GM12878 (cell line): ENCODE results near the gene MARVELD1. TPM values are rescaled to one million over a fixed set of nuclear protein-coding genes. Genes with fewer than 3 reads are reported as not detected.
A peak's percentile ranks its signal among the peaks of the same experiment; 100 is the strongest.

Experiments used
- ATAC-seq: fragments of 200-7000 bp; cut with Tn5 transposase; 3 replicates; pipeline ENCODE4 v1.9.1; 2020; ENCODE audit warnings: mild to moderate bottlenecking, moderate library complexity
- BruUV-seq: library from RNA; stranded (reverse); fragments of 400-500 nt; replicated peaks from 2 replicates; lab custom pipeline; 2021; lab: Mats Ljungman, UMichigan
- CTCF ChIA-PET: fragments of 300-600 bp; sonication (Branson Sonifier 250); formaldehyde crosslinking; extraction: SDS; loops from one replicate; lab custom pipeline; 2021; ENCODE audit warnings: inconsistent platforms; lab: Yijun Ruan, JAX
- POLR2A ChIA-PET: fragments of 350-600 bp; formaldehyde crosslinking; extraction: SDS; loops from one replicate; lab custom pipeline; 2021; ENCODE audit warnings: inconsistent platforms; lab: Charles Lee
- RAD21 ChIA-PET: fragments of 300-600 bp; sonication (Branson Sonifier 250); formaldehyde crosslinking; loops from one replicate; lab custom pipeline; 2023; ENCODE audit warnings: antibody characterized with exemption; ENCODE audit not compliant: unreplicated experiment; lab: Charles Lee
- SMC1A ChIA-PET: fragments of 300-600 bp; sonication (Branson Sonifier 250); formaldehyde crosslinking; loops from one replicate; lab custom pipeline; 2023; ENCODE audit not compliant: unreplicated experiment, uncharacterized antibody; lab: Charles Lee
- DNase-seq: peaks from one replicate; pipeline ENCODE4 v3.0.0-alpha.2; 2011; ENCODE audit warnings: low read depth, low spot score
- FAIRE-seq: peaks from 3 replicates; lab custom pipeline; 2011; peaks lifted over from hg19 to GRCh38; lab: Jason Lieb, UNC
- H2AFZ ChIP-seq: 2 replicates; pipeline ENCODE4 v1.6.0; 2011; ENCODE audit warnings: low read depth, low read length, control low read depth; ENCODE audit not compliant: control insufficient read depth
- H3K27ac ChIP-seq: 2 replicates; pipeline ENCODE4 v1.5.1; 2011; ENCODE audit warnings: control low read depth; ENCODE audit not compliant: control insufficient read depth, insufficient read depth
- H3K27me3 ChIP-seq, 2 experiments: replicated peaks in 1 of 2; 2 replicates each; pipeline versions ENCODE4 v1.6.0 to v1.6.1; 2011; ENCODE audit warnings: low read length in 1 of 2; ENCODE audit not compliant: control insufficient read depth in 2 of 2, insufficient read depth in 2 of 2
- H3K36me3 ChIP-seq, 2 experiments: 2 replicates each; pipeline ENCODE4 v1.5.1; 2011; ENCODE audit warnings: low read length in 1 of 2; ENCODE audit not compliant: control insufficient read depth in 2 of 2, insufficient read depth in 2 of 2
- H3K4me1 ChIP-seq: 2 replicates; pipeline ENCODE4 v1.6.1; 2011; ENCODE audit warnings: mild to moderate bottlenecking, low read length, moderate library complexity, mixed read lengths; ENCODE audit not compliant: control insufficient read depth, insufficient read depth
- H3K4me2 ChIP-seq: 2 replicates; pipeline ENCODE4 v1.6.0; 2011; ENCODE audit warnings: control low read depth; ENCODE audit not compliant: control insufficient read depth, insufficient read depth
- H3K4me3 ChIP-seq: fragments of 200-600 bp; sonication (generic); 2 replicates; pipeline ENCODE4 v1.5.1; 2016
- H3K79me2 ChIP-seq: 2 replicates; pipeline ENCODE4 v1.6.0; 2011; ENCODE audit warnings: low read length; ENCODE audit not compliant: control insufficient read depth, insufficient read depth
- H3K9ac ChIP-seq: 2 replicates; pipeline ENCODE4 v1.8.0; 2011; ENCODE audit warnings: low read length, control low read depth, mixed read lengths; ENCODE audit not compliant: control insufficient read depth, insufficient read depth
- H3K9me3 ChIP-seq: replicated peaks from 3 replicates; pipeline ENCODE4 v1.5.1; 2011; ENCODE audit warnings: mild to moderate bottlenecking, low read length; ENCODE audit not compliant: control insufficient read depth, insufficient read depth
- H4K20me1 ChIP-seq: 2 replicates; pipeline ENCODE4 v1.6.0; 2011; ENCODE audit not compliant: control insufficient read depth, insufficient read depth
- BMI1 ChIP-seq: fragments of 450-650 bp; IDR thresholded peaks from 2 replicates; pipeline ENCODE4 v1.6.1; 2016; ENCODE audit warnings: mild to moderate bottlenecking, moderate library complexity, borderline replicate concordance
- CBFB ChIP-seq: IDR thresholded peaks from 2 replicates; pipeline ENCODE4 v1.6.1; 2016; ENCODE audit warnings: antibody characterized with exemption, low read depth
- CREB1 ChIP-seq: IDR thresholded peaks from 2 replicates; pipeline ENCODE4 v1.6.1; 2012; ENCODE audit warnings: low read depth, mild to moderate bottlenecking, inconsistent platforms
- PAX8 ChIP-seq: fragments of 450-650 bp; IDR thresholded peaks from 2 replicates; pipeline ENCODE4 v1.6.1; 2017; ENCODE audit warnings: mild to moderate bottlenecking, moderate library complexity
- POLR2A ChIP-seq: IDR thresholded peaks from 2 replicates; pipeline ENCODE4 v1.6.1; 2011; ENCODE audit warnings: low read depth, mild to moderate bottlenecking, low read length
- POLR2AphosphoS2 ChIP-seq: IDR thresholded peaks from 2 replicates; pipeline ENCODE4 v1.6.1; 2011; ENCODE audit warnings: low read depth, mild to moderate bottlenecking, low read length, improper control_type of control experiment, moderate library complexity
- POLR2AphosphoS5 ChIP-seq: IDR thresholded peaks from 2 replicates; pipeline ENCODE4 v1.6.1; 2011; ENCODE audit warnings: mild to moderate bottlenecking, low read length, inconsistent platforms
- SP1 ChIP-seq: IDR thresholded peaks from one replicate; pipeline ENCODE4 v1.6.1; 2011; ENCODE audit warnings: low read depth, low read length
- TBL1XR1 ChIP-seq: IDR thresholded peaks from 2 replicates; pipeline ENCODE4 v1.6.1; 2012; ENCODE audit warnings: low read depth, low read length, improper control_type of control experiment
- TCF12 ChIP-seq: IDR thresholded peaks from 2 replicates; pipeline ENCODE4 v1.6.1; 2011; ENCODE audit warnings: low read depth, mild to moderate bottlenecking, low read length
- WGBS: methylation state at CpG from one replicate; pipeline ENCODE4 v1.1.6; 2016; ENCODE audit warnings: low lambda C conversion rate; ENCODE audit not compliant: insufficient replicate concordance, insufficient coverage; ENCODE audit errors: missing lambda C conversion rate; 5-methylcytosine and 5-hydroxymethylcytosine counted together
- in situ Hi-C: fragments of 300-500 bp; cut with MboI; formaldehyde crosslinking; loops from 9 replicates; pipeline ENCODE4 v1.14.3; 2018; ENCODE audit warnings: mixed read lengths
- intact Hi-C: fragments of 100-400 bp; cut with micrococcal nuclease; formaldehyde crosslinking; loops from one replicate; pipeline ENCODE4 v1.14.2; 2022; ENCODE audit not compliant: unreplicated experiment
- polyA plus RNA-seq, 11 experiments: library from polyadenylated mRNA; depleted of rRNA in 4 of 11; unstranded in 6 of 11; stranded (reverse) in 5 of 11; fragments of >200 nt; fragmentation: Nextera tagmentation in 4 of 11; fragmentation: Illumina TruSeq in 1 of 11; extraction: Ambion mirVana in 4 of 11; extraction: Trizol in 1 of 11; gene quantifications; 1 replicate in 1 of 11; 2 replicates in 10 of 11; pipeline versions ENCODE4 v1.2.1 to v1.2.3, GENCODE V29; 2011 to 2016; ENCODE audit warnings: inconsistent platforms in 2 of 11, missing spikeins in 2 of 11, low read depth in 1 of 11
- total RNA-seq, 4 experiments: library from RNA; depleted of rRNA in 3 of 4; stranded (reverse); fragments of >200 nt in 3 of 4; fragmentation: Illumina TruSeq in 1 of 4; extraction: Trizol in 1 of 4; gene quantifications; 2 replicates each; pipeline versions ENCODE4 v1.2.1 to v1.2.3, GENCODE V29; 2013 to 2021

MARVELD1 gene
- total and polyA plus RNA-seq, 10 of the 15 experiments (the other 5 are each of a cell fraction or from before 2014, with no cell fraction given): 0.54 to 8.4 (median 3.2) TPM

- no peak for TF ChIP-seq TCF12
- no peak for TF ChIP-seq BMI1
- no peak for TF ChIP-seq SP1
- TF ChIP-seq POLR2AphosphoS2: no peak
- no peak for TF ChIP-seq TBL1XR1
- no peak for TF ChIP-seq CREB1
- no peak for TF ChIP-seq CBFB
- TF ChIP-seq, all 136 proteins: peak for 0
These were observed 34.6 kb downstream of the MARVELD1 start (continued) for GRCh38 chr10:97748116-97748515.

GRCh38 chr10:97752956-97753355, 39.4 kb downstream of the MARVELD1 start:
- intact Hi-C loops: no loop called here
- DNase-seq (no peak), ATAC-seq (no peak), FAIRE-seq (no peak)
- Histone ChIP-seq H3K4me1 (no peaks in the 10 kb centered on the region), H3K9me3 (no peaks in the 10 kb centered on the region), H2AFZ (no peak overlapping the region), H3K4me3 (no peak overlapping the region), H3K36me3 (peaks cover 39 to 44% of the 10 kb centered on the region in 2 experiments), H3K27me3 (no peaks in the 10 kb centered on the region), H3K27ac (no peak overlapping the region), H3K4me2 (no peak overlapping the region), H3K79me2 (no peaks in the 10 kb centered on the region), H3K9ac (no peak overlapping the region), H4K20me1 (no peaks in the 10 kb centered on the region; the same call in 1 of the 2 replicates)
- POLR2A ChIA-PET: interaction anchor here (0.6 to 0.7 kb wide), 2 partner anchors 66 to 1862 kb away, joined by 3 read pairs; no protein-coding TSS in a partner anchor
- CTCF ChIA-PET: no interaction called here
- in situ Hi-C loops: no loop called here
- SMC1A ChIA-PET: no interaction called here
- RAD21 ChIA-PET: no interaction called here
- TF ChIP-seq PAX8 (no peak), POLR2AphosphoS5 (0 out of 2 replicates have a peak, but pooled peaks have one; percentile 21), POLR2A (peak; percentile 32)
- no TSS peak for BruUV-seq
- 94% methylated on average over 18 of the region's 18 CpGs for WGBS
